Glomerular visceral epithelial cell (primary cell): ENCODE data around the gene UBLCP1.
A peak's percentile ranks its signal among the peaks of the same experiment; 100 is the strongest.
"Not testable (repeated sequence)": the region's sequence is repeated elsewhere in the genome, so short reads cannot be mapped to it uniquely, and the experiment has no call there.

Experiments
- DNase-seq: peaks from one replicate; pipeline ENCODE4 v3.0.0-alpha.2; 2016; ENCODE audit errors: extremely low spot score

The UBLCP1 gene

GRCh38 chr5:159252195-159252594, 10.9 kb upstream of the UBLCP1 start:
- no peak for DNase-seq

- DNase-seq: no peak
Observed at GRCh38 chr5:159257007-159257406, 6.1 kb upstream of the UBLCP1 start.

- DNase-seq: no peak
Observed at GRCh38 chr5:159257629-159258283, 5.3 kb upstream of the UBLCP1 start.

- DNase-seq: no peak
Observed at GRCh38 chr5:159258361-159258760, 4.7 kb upstream of the UBLCP1 start.

- DNase-seq: not testable (repeated sequence)
Observed at GRCh38 chr5:159260212-159260611, 2.9 kb upstream of the UBLCP1 start.

GRCh38 chr5:159262472-159262858, 625 bp upstream of the UBLCP1 start:
- peak; percentile 31 for DNase-seq

- no peak for DNase-seq
Observed at GRCh38 chr5:159263569-159263905, 447 bp downstream of the UBLCP1 start.

GRCh38 chr5:159266764-159267163, 3.7 kb downstream of the UBLCP1 start:
- not testable (repeated sequence) for DNase-seq

- DNase-seq: no peak
Observed at GRCh38 chr5:159269723-159270122, 6.6 kb downstream of the UBLCP1 start.

GRCh38 chr5:159273923-159274322, 10.8 kb downstream of the UBLCP1 start:
- no peak for DNase-seq

- no peak for DNase-seq
Observed at GRCh38 chr5:159274676-159275075, 11.6 kb downstream of the UBLCP1 start.

- no peak for DNase-seq
Observed at GRCh38 chr5:159286420-159287035, 23.4 kb downstream of the UBLCP1 start.

- no peak for DNase-seq
Observed at GRCh38 chr5:159290741-159291140, 27.7 kb downstream of the UBLCP1 start.

- DNase-seq: no peak
Observed at GRCh38 chr5:159294921-159295320, 31.8 kb downstream of the UBLCP1 start.

- DNase-seq: not testable (repeated sequence)
Observed at GRCh38 chr5:159297300-159297699, 34.2 kb downstream of the UBLCP1 start.

- DNase-seq: no peak
Observed at GRCh38 chr5:159301466-159301865, 38.4 kb downstream of the UBLCP1 start.

- DNase-seq: not testable (repeated sequence)
Observed at GRCh38 chr5:159301929-159302860, 39.1 kb downstream of the UBLCP1 start.

- DNase-seq: no peak
Observed at GRCh38 chr5:159303286-159303685, 40.2 kb downstream of the UBLCP1 start.

GRCh38 chr5:159304961-159305595, 42.0 kb downstream of the UBLCP1 start:
- no peak for DNase-seq

GRCh38 chr5:159309689-159310433, 46.8 kb downstream of the UBLCP1 start:
- DNase-seq: no peak

- peak; percentile 30 for DNase-seq
Observed at GRCh38 chr5:159310511-159310910, 47.4 kb downstream of the UBLCP1 start.
